Activated CD4-positive, alpha-beta T cell treated with anti-CD3 and anti-CD28 coated beads, Interleukin-2, amount 10 ng/mL, durations not matched to agents 24 days and 14 days (primary cell): ENCODE measurements around the gene GSTM4. TPM values are rescaled to one million over a fixed set of nuclear protein-coding genes. Genes with fewer than 3 reads are reported as not detected.

Experiments
- DNase-seq: peaks from one replicate; pipeline ENCODE4 v3.0.0; 2022
- H3K27ac Mint-ChIP-seq: one replicate; pipeline ENCODE4 v1.8.0; 2022; ENCODE audit warnings: mild to moderate bottlenecking, mixed read lengths
- H3K27me3 Mint-ChIP-seq: one replicate; pipeline ENCODE4 v1.8.0; 2022; ENCODE audit warnings: mixed read lengths
- H3K36me3 Mint-ChIP-seq: one replicate; pipeline ENCODE4 v1.8.0; 2022; ENCODE audit warnings: low read depth, mild to moderate bottlenecking, mixed read lengths
- H3K4me1 Mint-ChIP-seq: one replicate; pipeline ENCODE4 v1.8.0; 2021; ENCODE audit warnings: mixed read lengths
- H3K4me3 Mint-ChIP-seq: one replicate; pipeline ENCODE4 v1.8.0; 2022; ENCODE audit warnings: mild to moderate bottlenecking, moderate library complexity, mixed read lengths
- H3K9me3 Mint-ChIP-seq: one replicate; pipeline ENCODE4 v1.8.0; 2021; ENCODE audit warnings: mixed read lengths
- intact Hi-C: fragments of 100-400 bp; cut with micrococcal nuclease; formaldehyde crosslinking; loops from one replicate; pipeline ENCODE4 v1.15.1; 2023
- total RNA-seq: library from RNA; stranded (reverse); gene quantifications from 2 replicates; pipeline ENCODE4 v1.2.3, GENCODE V29; 2022

The GSTM4 gene
- total RNA-seq, 1 donor from 2014 or later, result 6.8 TPM

- Mint-ChIP-seq H3K27ac (peak overlapping the region; percentile 47), H3K4me3 (no peak overlapping the region), H3K36me3 (no peaks in the 10 kb centered on the region), H3K4me1 (peaks cover 14% of the 10 kb centered on the region), H3K27me3 (peaks cover 5% of the 10 kb centered on the region), H3K9me3 (no peaks in the 10 kb centered on the region)
- no peak for DNase-seq
- intact Hi-C loops, result loop anchor here (1.0 kb wide), 1 partner anchor 371 kb away; no protein-coding TSS in a partner anchor
These were observed 16.1 kb upstream of the GSTM4 start for GRCh38 chr1:109639841-109640184.

- intact Hi-C loops, result loop anchor here (1.0 kb wide), 1 partner anchor 371 kb away; no protein-coding TSS in a partner anchor
- H3K36me3 Mint-ChIP-seq, result no peaks in the 10 kb centered on the region
- peaks cover 6% of the 10 kb centered on the region for H3K27me3 Mint-ChIP-seq
- H3K4me1 Mint-ChIP-seq, result peaks cover 13% of the 10 kb centered on the region
- DNase-seq, result peak; percentile 98
- no peaks in the 10 kb centered on the region for H3K9me3 Mint-ChIP-seq
- peak overlapping the region; percentile 47 for H3K27ac Mint-ChIP-seq
- H3K4me3 Mint-ChIP-seq, result no peak overlapping the region
These were observed 15.5 kb upstream of the GSTM4 start for GRCh38 chr1:109640285-109640865.

GRCh38 chr1:109641078-109641740, 14.7 kb upstream of the GSTM4 start:
- DNase-seq, result peak; percentile 52
- Mint-ChIP-seq H3K4me3 (no peak overlapping the region), H3K4me1 (peaks cover 13% of the 10 kb centered on the region), H3K9me3 (no peaks in the 10 kb centered on the region), H3K27me3 (peaks cover 9% of the 10 kb centered on the region), H3K36me3 (no peaks in the 10 kb centered on the region), H3K27ac (no peak overlapping the region)
- intact Hi-C loops, result no loop called here

GRCh38 chr1:109641861-109642260, 14.0 kb upstream of the GSTM4 start:
- DNase-seq, result no peak
- intact Hi-C loops, result loop anchor here (2.0 kb wide), 2 partner anchors 45 to 343 kb away; partner anchors contain the start of genes AHCYL1 and GSTM1
- H3K4me3 Mint-ChIP-seq, result no peak overlapping the region
- H3K9me3 Mint-ChIP-seq, result no peaks in the 10 kb centered on the region
- no peak overlapping the region for H3K27ac Mint-ChIP-seq
- peaks cover 9% of the 10 kb centered on the region for H3K27me3 Mint-ChIP-seq
- H3K36me3 Mint-ChIP-seq, result no peaks in the 10 kb centered on the region
- H3K4me1 Mint-ChIP-seq, result peaks cover 13% of the 10 kb centered on the region

- no peak for DNase-seq
- Mint-ChIP-seq H3K36me3 (no peaks in the 10 kb centered on the region), H3K9me3 (no peaks in the 10 kb centered on the region), H3K4me1 (peaks cover 13% of the 10 kb centered on the region), H3K4me3 (no peak overlapping the region), H3K27ac (no peak overlapping the region), H3K27me3 (peaks cover 12% of the 10 kb centered on the region)
- intact Hi-C loops, result loop anchor here (1.0 to 2.0 kb wide), 4 partner anchors 9 to 342 kb away; partner anchors contain the start of genes AHCYL1 and GSTM1
These were observed 13.3 kb upstream of the GSTM4 start for GRCh38 chr1:109642626-109643025.

GRCh38 chr1:109643385-109644230, 12.3 kb upstream of the GSTM4 start:
- Mint-ChIP-seq H3K4me1 (peaks cover 11% of the 10 kb centered on the region), H3K9me3 (no peaks in the 10 kb centered on the region), H3K36me3 (no peaks in the 10 kb centered on the region), H3K4me3 (no peak overlapping the region), H3K27me3 (peaks cover 10% of the 10 kb centered on the region), H3K27ac (no peak overlapping the region)
- intact Hi-C loops, result loop anchor here (1.0 to 2.0 kb wide), 4 partner anchors 8 to 341 kb away; partner anchors contain the start of genes AHCYL1 and GSTM1
- peak; percentile 97 for DNase-seq

- H3K36me3 Mint-ChIP-seq, result no peaks in the 10 kb centered on the region
- no peak overlapping the region for H3K4me3 Mint-ChIP-seq
- no peak for DNase-seq
- no peak overlapping the region for H3K27ac Mint-ChIP-seq
- H3K9me3 Mint-ChIP-seq, result no peaks in the 10 kb centered on the region
- H3K4me1 Mint-ChIP-seq, result peaks cover 11% of the 10 kb centered on the region
- intact Hi-C loops, result no loop called here
- peaks cover 10% of the 10 kb centered on the region for H3K27me3 Mint-ChIP-seq
These were observed 11.2 kb upstream of the GSTM4 start for GRCh38 chr1:109644670-109645069.

- H3K27me3 Mint-ChIP-seq, result peaks cover 40% of the 10 kb centered on the region
- no peak overlapping the region for H3K27ac Mint-ChIP-seq
- no peaks in the 10 kb centered on the region for H3K9me3 Mint-ChIP-seq
- no peaks in the 10 kb centered on the region for H3K4me1 Mint-ChIP-seq
- H3K4me3 Mint-ChIP-seq, result no peak overlapping the region
- intact Hi-C loops, result no loop called here
- DNase-seq, result no peak
- no peaks in the 10 kb centered on the region for H3K36me3 Mint-ChIP-seq
These were observed 6.4 kb upstream of the GSTM4 start for GRCh38 chr1:109649491-109649914.

GRCh38 chr1:109650609-109651008, 5.3 kb upstream of the GSTM4 start:
- no peak overlapping the region for H3K4me3 Mint-ChIP-seq
- intact Hi-C loops, result loop anchor here (1.0 kb wide), 1 partner anchor 7 kb away; no protein-coding TSS in a partner anchor
- no peaks in the 10 kb centered on the region for H3K36me3 Mint-ChIP-seq
- H3K9me3 Mint-ChIP-seq, result no peaks in the 10 kb centered on the region
- no peak overlapping the region for H3K27ac Mint-ChIP-seq
- no peak for DNase-seq
- H3K27me3 Mint-ChIP-seq, result peaks cover 42% of the 10 kb centered on the region
- peaks cover 11% of the 10 kb centered on the region for H3K4me1 Mint-ChIP-seq

GRCh38 chr1:109652402-109652801, 3.5 kb upstream of the GSTM4 start:
- H3K27me3 Mint-ChIP-seq, result peaks cover 37% of the 10 kb centered on the region
- peaks cover 17% of the 10 kb centered on the region for H3K4me1 Mint-ChIP-seq
- H3K4me3 Mint-ChIP-seq, result no peak overlapping the region
- no peak overlapping the region for H3K27ac Mint-ChIP-seq
- H3K36me3 Mint-ChIP-seq, result no peaks in the 10 kb centered on the region
- H3K9me3 Mint-ChIP-seq, result no peaks in the 10 kb centered on the region
- intact Hi-C loops, result no loop called here
- no peak for DNase-seq

- intact Hi-C loops, result no loop called here
- Mint-ChIP-seq H3K36me3 (peaks cover 2% of the 10 kb centered on the region), H3K9me3 (no peaks in the 10 kb centered on the region), H3K27me3 (peaks cover 37% of the 10 kb centered on the region), H3K27ac (no peak overlapping the region), H3K4me1 (peaks cover 18% of the 10 kb centered on the region), H3K4me3 (no peak overlapping the region)
- DNase-seq, result no peak
These were observed 2.6 kb upstream of the GSTM4 start for GRCh38 chr1:109653306-109653705.

- no peak for DNase-seq
- H3K4me3 Mint-ChIP-seq, result no peak overlapping the region
- H3K36me3 Mint-ChIP-seq, result peaks cover 3% of the 10 kb centered on the region
- intact Hi-C loops, result no loop called here
- H3K4me1 Mint-ChIP-seq, result peaks cover 19% of the 10 kb centered on the region
- H3K27ac Mint-ChIP-seq, result peak overlapping the region; percentile 10
- H3K9me3 Mint-ChIP-seq, result no peaks in the 10 kb centered on the region
- peaks cover 37% of the 10 kb centered on the region for H3K27me3 Mint-ChIP-seq
These were observed 1.4 kb upstream of the GSTM4 start for GRCh38 chr1:109654519-109654918.

- Mint-ChIP-seq H3K27me3 (peaks cover 15% of the 10 kb centered on the region), H3K9me3 (no peaks in the 10 kb centered on the region), H3K4me3 (peak overlapping the region; percentile 7), H3K36me3 (peaks cover 7% of the 10 kb centered on the region), H3K4me1 (peaks cover 19% of the 10 kb centered on the region), H3K27ac (no peak overlapping the region)
- DNase-seq, result no peak
- intact Hi-C loops, result loop anchor here (5.0 kb wide), 1 partner anchor 115 kb away; no protein-coding TSS in a partner anchor
These were observed 1.5 kb downstream of the GSTM4 start for GRCh38 chr1:109657395-109657794.
